HepG2 (cell line): ENCODE results near the gene CNTROB. TPM values are rescaled to one million over a fixed set of nuclear protein-coding genes. Genes with fewer than 3 reads are reported as not detected.
A peak's percentile ranks its signal among the peaks of the same experiment; 100 is the strongest.

Source experiments
- ARNTL ChIP-seq: sonication (generic); formaldehyde crosslinking; IDR thresholded peaks from 2 replicates; pipeline ENCODE4 v1.4.0; 2020; ENCODE audit warnings: mild to moderate bottlenecking, missing genetic modification reagents
- ATF5 ChIP-seq: sonication (generic); formaldehyde crosslinking; IDR thresholded peaks from 2 replicates; pipeline ENCODE4 v1.4.0; 2020; ENCODE audit warnings: mild to moderate bottlenecking, low read depth, missing genetic modification reagents
- ATM ChIP-seq: fragments of 450-650 bp; IDR thresholded peaks from 2 replicates; pipeline ENCODE4 v1.7.1; 2017; ENCODE audit warnings: mild to moderate bottlenecking, borderline replicate concordance
- EP300 ChIP-seq, 3 experiments: sonication (generic) in 1 of 3; formaldehyde crosslinking in 1 of 3; IDR thresholded peaks; 2 replicates each; pipeline versions ENCODE4 v1.5.1 to v1.6.1; 2011 to 2020; ENCODE audit warnings: low read depth in 2 of 3, low read length in 2 of 3, borderline replicate concordance in 1 of 3, improper control_type of control experiment in 1 of 3, mild to moderate bottlenecking in 1 of 3, missing genetic modification reagents in 1 of 3, moderate library complexity in 1 of 3
- ETV5 ChIP-seq: IDR thresholded peaks from 2 replicates; pipeline ENCODE4 v1.6.1; 2018; ENCODE audit warnings: missing biosample characterization, missing genetic modification reagents, inconsistent platforms, borderline replicate concordance
- FOXK2 ChIP-seq: fragments of 450-650 bp; IDR thresholded peaks from 2 replicates; pipeline ENCODE4 v1.6.1; 2016
- GATA4 ChIP-seq: sonication (generic); IDR thresholded peaks from 2 replicates; pipeline ENCODE4 v1.6.1; 2016; ENCODE audit warnings: antibody characterized with exemption, low read depth, borderline replicate concordance
- HNRNPH1 ChIP-seq: fragments of 200-400 bp; formaldehyde crosslinking; optimal IDR thresholded peaks from 2 replicates; pipeline ENCODE3; 2017; ENCODE audit warnings: mild to moderate bottlenecking, low read depth, low read length
- MAF1 ChIP-seq: sonication (generic); formaldehyde crosslinking; IDR thresholded peaks from 2 replicates; pipeline ENCODE4 v1.5.0; 2020; ENCODE audit warnings: missing genetic modification reagents, borderline replicate concordance
- MAFF ChIP-seq: IDR thresholded peaks from 2 replicates; pipeline ENCODE4 v1.6.1; 2011; ENCODE audit warnings: low read depth, low read length, improper control_type of control experiment
- MYC ChIP-seq: sonication (generic); formaldehyde crosslinking; IDR thresholded peaks from 2 replicates; pipeline ENCODE4 v1.9.0; 2021; ENCODE audit warnings: missing genetic modification reagents, borderline replicate concordance
- NFE2L1 ChIP-seq: sonication (generic); formaldehyde crosslinking; IDR thresholded peaks from 2 replicates; pipeline ENCODE4 v1.4.0; 2020; ENCODE audit warnings: missing genetic modification reagents, mild to moderate bottlenecking, borderline replicate concordance
- PCBP1 ChIP-seq: fragments of 200-400 bp; formaldehyde crosslinking; IDR thresholded peaks from 2 replicates; pipeline ENCODE4 v1.6.1; 2017; ENCODE audit warnings: mild to moderate bottlenecking, low read depth, low read length, borderline replicate concordance
- TAF15 ChIP-seq: fragments of 200-400 bp; formaldehyde crosslinking; IDR thresholded peaks from one replicate; pipeline ENCODE4 v1.6.1; 2018; ENCODE audit warnings: mild to moderate bottlenecking, low read depth, low read length; ENCODE audit not compliant: poor library complexity, severe bottlenecking
- ZNF3 ChIP-seq: IDR thresholded peaks from 2 replicates; pipeline ENCODE4 v1.7.0; 2017; ENCODE audit warnings: inconsistent platforms
- ZNF441 ChIP-seq: sonication (generic); formaldehyde crosslinking; IDR thresholded peaks from 2 replicates; pipeline ENCODE4 v1.7.0; 2021; ENCODE audit warnings: missing genetic modification reagents, borderline replicate concordance
- ZNF564 ChIP-seq: sonication (generic); formaldehyde crosslinking; IDR thresholded peaks from 2 replicates; pipeline ENCODE4 v1.8.1; 2023; ENCODE audit warnings: mild to moderate bottlenecking, missing genetic modification reagents
- ZNF570 ChIP-seq: sonication (generic); formaldehyde crosslinking; IDR thresholded peaks from 2 replicates; pipeline ENCODE4 v1.4.0; 2020; ENCODE audit warnings: mild to moderate bottlenecking, missing genetic modification reagents, borderline replicate concordance
- ZNF724P ChIP-seq: sonication (generic); formaldehyde crosslinking; IDR thresholded peaks from 2 replicates; pipeline ENCODE4 v1.8.0; 2022; ENCODE audit warnings: missing genetic modification reagents, borderline replicate concordance
- ZNF761 ChIP-seq: sonication (generic); formaldehyde crosslinking; conservative IDR thresholded peaks from 2 replicates; pipeline ENCODE4 v1.4.0; 2020; ENCODE audit warnings: mild to moderate bottlenecking, missing genetic modification reagents
- ZNF878 ChIP-seq: sonication (generic); formaldehyde crosslinking; IDR thresholded peaks from 2 replicates; pipeline ENCODE4 v1.8.1; 2023; ENCODE audit warnings: mild to moderate bottlenecking, missing genetic modification reagents, moderate library complexity
- polyA plus RNA-seq, 8 experiments: library from polyadenylated mRNA; depleted of rRNA in 3 of 8; stranded (reverse) in 7 of 8; unstranded in 1 of 8; fragments of >200 nt; fragmentation: Illumina TruSeq in 4 of 8; extraction: Trizol in 4 of 8; gene quantifications; 2 replicates each; pipeline versions ENCODE4 v1.2.1 to v1.2.3, GENCODE V29; 2011 to 2016; ENCODE audit warnings: low read depth in 4 of 8, missing spikeins in 1 of 8, mixed read lengths in 1 of 8; ENCODE audit not compliant: insufficient read depth in 1 of 8
- total RNA-seq, 5 experiments: library from RNA; depleted of rRNA; stranded (reverse); fragments of >200 nt; fragmentation: Illumina TruSeq; extraction: Trizol; gene quantifications; 2 replicates each; pipeline ENCODE4 v1.2.3, GENCODE V29; 2016; ENCODE audit warnings: low read depth in 1 of 5
- TF ChIP-seq, protein P1 (sequence below): sonication (generic); formaldehyde crosslinking; IDR thresholded peaks from 2 replicates; pipeline ENCODE4 v1.5.0; 2020; ENCODE audit warnings: missing genetic modification reagents
- TF ChIP-seq, protein P2 (sequence below): sonication (generic); formaldehyde crosslinking; IDR thresholded peaks from 2 replicates; pipeline ENCODE4 v1.4.0; 2020; ENCODE audit warnings: missing genetic modification reagents, mild to moderate bottlenecking, borderline replicate concordance

CNTROB gene
- total and polyA plus RNA-seq, 2 of the 13 experiments (the other 11 are each of a cell fraction or from before 2014, with no cell fraction given) = 21.2 to 24.1 TPM

DNA sequence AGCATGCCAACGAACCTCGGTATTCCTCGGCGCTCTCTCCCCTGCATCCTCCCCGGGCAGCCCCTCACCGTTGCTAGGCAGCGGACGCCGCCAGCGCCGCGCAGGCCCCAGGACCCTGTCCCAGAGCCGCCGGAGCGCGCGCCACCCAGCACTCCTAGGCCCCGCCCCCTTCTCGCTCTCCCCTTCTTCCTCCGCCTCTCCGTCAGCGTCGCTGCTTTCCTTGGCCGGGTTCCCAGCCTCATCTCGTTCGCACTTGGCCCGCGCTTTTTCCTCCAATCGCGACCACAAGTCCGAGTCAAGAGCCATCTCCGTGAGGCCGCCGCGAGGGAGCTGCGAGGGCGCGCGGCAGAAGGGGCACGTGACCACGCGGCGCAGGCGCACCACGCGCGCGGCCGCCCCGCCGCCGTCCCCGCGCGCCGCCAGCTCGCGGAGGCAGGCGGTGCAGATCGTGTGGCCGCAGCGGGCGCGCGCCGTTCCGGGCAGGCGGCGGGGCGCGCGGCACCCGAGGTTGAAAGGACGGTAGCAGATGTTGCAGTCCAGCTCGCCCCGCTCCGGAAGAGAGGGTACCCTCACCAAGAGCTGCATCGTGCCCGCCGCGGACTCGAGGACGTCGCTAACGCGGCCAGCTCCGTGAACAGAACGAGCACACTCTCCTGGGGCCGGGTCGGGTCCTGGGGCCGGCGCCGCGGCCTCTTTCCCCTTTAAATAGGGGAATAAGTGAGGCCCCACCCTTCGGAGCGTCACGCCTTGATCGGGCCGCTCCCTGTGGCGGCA is 16.2 kb upstream of the CNTROB start, which contains the start of gene RNF227 (continued):
- TF ChIP-seq ZNF3 = no peak
- TF ChIP-seq ZNF441 = no peak
- no peak for TF ChIP-seq MAFF
- TF ChIP-seq ZNF564 (CRISPR knock-in tag) = peak; percentile 81
- no peak for TF ChIP-seq ATM
- TF ChIP-seq, protein P1, sequence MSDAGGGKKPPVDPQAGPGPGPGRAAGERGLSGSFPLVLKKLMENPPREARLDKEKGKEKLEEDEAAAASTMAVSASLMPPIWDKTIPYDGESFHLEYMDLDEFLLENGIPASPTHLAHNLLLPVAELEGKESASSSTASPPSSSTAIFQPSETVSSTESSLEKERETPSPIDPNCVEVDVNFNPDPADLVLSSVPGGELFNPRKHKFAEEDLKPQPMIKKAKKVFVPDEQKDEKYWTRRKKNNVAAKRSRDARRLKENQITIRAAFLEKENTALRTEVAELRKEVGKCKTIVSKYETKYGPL = peak; percentile 62; the same call in 1 of the 2 replicates
- TF ChIP-seq ZNF878 = 0 out of 2 replicates have a peak, but pooled peaks have one; percentile 54
- TF ChIP-seq ZNF570 (CRISPR knock-in tag) = no peak
- TF ChIP-seq, protein P2, sequence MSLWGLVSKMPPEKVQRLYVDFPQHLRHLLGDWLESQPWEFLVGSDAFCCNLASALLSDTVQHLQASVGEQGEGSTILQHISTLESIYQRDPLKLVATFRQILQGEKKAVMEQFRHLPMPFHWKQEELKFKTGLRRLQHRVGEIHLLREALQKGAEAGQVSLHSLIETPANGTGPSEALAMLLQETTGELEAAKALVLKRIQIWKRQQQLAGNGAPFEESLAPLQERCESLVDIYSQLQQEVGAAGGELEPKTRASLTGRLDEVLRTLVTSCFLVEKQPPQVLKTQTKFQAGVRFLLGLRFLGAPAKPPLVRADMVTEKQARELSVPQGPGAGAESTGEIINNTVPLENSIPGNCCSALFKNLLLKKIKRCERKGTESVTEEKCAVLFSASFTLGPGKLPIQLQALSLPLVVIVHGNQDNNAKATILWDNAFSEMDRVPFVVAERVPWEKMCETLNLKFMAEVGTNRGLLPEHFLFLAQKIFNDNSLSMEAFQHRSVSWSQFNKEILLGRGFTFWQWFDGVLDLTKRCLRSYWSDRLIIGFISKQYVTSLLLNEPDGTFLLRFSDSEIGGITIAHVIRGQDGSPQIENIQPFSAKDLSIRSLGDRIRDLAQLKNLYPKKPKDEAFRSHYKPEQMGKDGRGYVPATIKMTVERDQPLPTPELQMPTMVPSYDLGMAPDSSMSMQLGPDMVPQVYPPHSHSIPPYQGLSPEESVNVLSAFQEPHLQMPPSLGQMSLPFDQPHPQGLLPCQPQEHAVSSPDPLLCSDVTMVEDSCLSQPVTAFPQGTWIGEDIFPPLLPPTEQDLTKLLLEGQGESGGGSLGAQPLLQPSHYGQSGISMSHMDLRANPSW (CRISPR knock-in tag) = no peak
- TF ChIP-seq MAF1 = 0 out of 2 replicates have a peak, but pooled peaks have one; percentile 60
- no peak for TF ChIP-seq FOXK2
- peak; percentile 81 for TF ChIP-seq MYC (CRISPR knock-in tag)
- no peak for TF ChIP-seq EP300 (IDR thresholded peaks at IDR 0.05; ENCODE audit: low read depth in 2 of 2, low read length in 2 of 2)
- TF ChIP-seq EP300 (CRISPR knock-in tag; IDR thresholded peaks at IDR 0.05; ENCODE audit: borderline replicate concordance) = no peak; the same call in 1 of the 2 replicates
- TF ChIP-seq ATF5 (CRISPR knock-in tag) = 0 out of 2 replicates have a peak, but pooled peaks have one; percentile 73
- no peak for TF ChIP-seq ARNTL (CRISPR knock-in tag)
- TF ChIP-seq ETV5 (CRISPR knock-in tag) = 0 out of 2 replicates have a peak, but pooled peaks have one; percentile 11
- peak; percentile 76; the same call in 1 of the 2 replicates for TF ChIP-seq ZNF761
- no peak for TF ChIP-seq PCBP1
- TF ChIP-seq ZNF724P (CRISPR knock-in tag) = no peak
- TF ChIP-seq TAF15 = no peak
- no peak for TF ChIP-seq HNRNPH1
- TF ChIP-seq NFE2L1 (CRISPR knock-in tag) = no peak
- TF ChIP-seq GATA4 = no peak
